ENCODE results near the gene AR. TPM values are rescaled to one million over a fixed set of nuclear protein-coding genes. Genes with fewer than 3 reads are reported as not detected.

The AR gene
- total and polyA plus RNA-seq, 9 of the 15 experiments (the other 6 are each of a cell fraction or from before 2014, with no cell fraction given): 0.01 to 0.04 (median 0.01) TPM; not detected in 6

- no peak for TF ChIP-seq ATF2 (CRISPR knock-in tag; IDR thresholded peaks at IDR 0.05)
- no peak for TF ChIP-seq PCBP1 (IDR thresholded peaks at IDR 0.05; ENCODE audit: low read depth, low read length, poor library complexity, severe bottlenecking)
- TF ChIP-seq MXI1 (IDR thresholded peaks at IDR 0.05; ENCODE audit: low read depth, low read length): no peak
- no peak for TF ChIP-seq TGIF2 (CRISPR knock-in tag; IDR thresholded peaks at IDR 0.05)
- TF ChIP-seq ZBTB34 (CRISPR knock-in tag; IDR thresholded peaks at IDR 0.05): no peak
- no peak for TF ChIP-seq ZNF764 (CRISPR knock-in tag; IDR thresholded peaks at IDR 0.05; ENCODE audit: low read depth)
- no peak for TF ChIP-seq U2AF2 (optimal IDR thresholded peaks at IDR 0.05; ENCODE audit: low read depth, low read length)
Observed at GRCh38 chrX:67648361-67648760, 104.5 kb downstream of the AR start (continued).

- in situ Hi-C loops (cut with MboI): no loop called here
- H3K9me1 ChIP-seq (ENCODE audit: control insufficient read depth, insufficient read depth, low read length): no peaks in the 10 kb centered on the region
- H2AFZ ChIP-seq (ENCODE audit: low read depth, low read length): no peak overlapping the region
- POLR2A ChIA-PET: no interaction called here
- CTCF ChIA-PET (ENCODE audit: low intra/inter-chr PET ratio): no interaction called here
- 0% methylated on average over 6 of the region's 6 CpGs for WGBS (ENCODE audit: insufficient coverage, low coverage, missing lambda C conversion rate)
- intact Hi-C loops (cut with micrococcal nuclease): no loop called here
- ATAC-seq: no peak
- H3K36me3 ChIP-seq (ENCODE audit: control insufficient read depth, insufficient read depth, low read length): no peaks in the 10 kb centered on the region
- no peak overlapping the region for H3K9ac ChIP-seq (ENCODE audit: insufficient read depth in 1 of 2, low read depth in 2 of 2, low read length in 2 of 2)
- no peak for DNase-seq (ENCODE audit: extremely low read depth in 1 of 4, low spot score in 3 of 4)
- no peaks in the 10 kb centered on the region for H3K9me3 ChIP-seq (replicated peaks; ENCODE audit: control insufficient read depth, insufficient read depth, low read depth, low read length)
- no peaks in the 10 kb centered on the region for H3K79me2 ChIP-seq (ENCODE audit: control insufficient read depth, insufficient read depth, low read length)
- no peaks in the 10 kb centered on the region for H4K20me1 ChIP-seq (replicated peaks; ENCODE audit: control insufficient read depth, insufficient read depth, low read length)
- TF ChIP-seq CHD4 (IDR thresholded peaks at IDR 0.05; ENCODE audit: insufficient read depth, insufficient replicate concordance, low read depth, low read length, poor library complexity, severe bottlenecking) (no peak), PRMT5 (CRISPR knock-in tag; IDR thresholded peaks at IDR 0.05) (no peak), ASH1L (IDR thresholded peaks at IDR 0.05; ENCODE audit: borderline replicate concordance, low read depth, partially characterized antibody) (no peak)
- FAIRE-seq: no peak
- BruUV-seq (replicated peaks): no TSS peak
- H3K27ac ChIP-seq (ENCODE audit: extremely low read depth, low read depth, low read length): no peak overlapping the region
- no peak overlapping the region for H3K4me3 ChIP-seq
- H3K27me3 ChIP-seq (ENCODE audit: control insufficient read depth in 2 of 2, insufficient read depth in 2 of 2, low read length in 2 of 2): no peaks in the 10 kb centered on the region
- H3K4me2 ChIP-seq (ENCODE audit: insufficient read depth, low read length): no peak overlapping the region
- no peaks in the 10 kb centered on the region for H3K4me1 ChIP-seq (replicated peaks in 1 of 2; ENCODE audit: control insufficient read depth in 2 of 2, insufficient read depth in 2 of 2, low read length in 2 of 2)
Observed at GRCh38 chrX:67651437-67652142, 107.8 kb downstream of the AR start.

Measured in K562 (cell line).